GM08714 (cell line): ENCODE data around the gene PSMB2.

ENCODE experiments used
- H3K4me3 ChIP-seq: fragments of 200-500 bp; sonication (Bioruptor generic); 2 replicates; pipeline ENCODE4 v1.5.1; 2014; ENCODE audit warnings: mild to moderate bottlenecking, low read length, inconsistent platforms
- ZNF274 ChIP-seq: IDR thresholded peaks from 2 replicates; pipeline ENCODE4 v1.6.1; 2012; ENCODE audit warnings: mild to moderate bottlenecking, low read depth, low read length

Gene PSMB2

DNA sequence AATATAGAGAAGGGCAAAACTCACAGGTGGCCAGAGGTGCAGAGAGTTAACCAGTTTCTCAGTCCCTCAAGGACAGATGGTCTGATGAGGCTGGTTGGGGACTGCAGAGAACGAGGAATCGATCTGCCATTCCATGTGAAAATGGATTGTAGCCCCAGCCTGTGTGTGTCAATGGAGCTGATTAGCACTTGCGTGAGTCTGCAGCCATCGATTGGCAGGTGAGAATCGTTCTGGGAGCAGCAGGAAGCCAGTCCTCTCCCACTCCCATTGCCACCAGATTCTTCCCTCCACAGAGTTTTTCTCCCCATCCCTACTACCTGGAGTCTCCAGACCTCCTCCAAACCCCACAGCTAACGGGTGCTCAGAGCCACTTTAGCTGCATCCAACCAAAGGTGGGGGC, 18.3 kb upstream of the PSMB2 start:
- no peak overlapping the region for H3K4me3 ChIP-seq
- no peak for TF ChIP-seq ZNF274

DNA sequence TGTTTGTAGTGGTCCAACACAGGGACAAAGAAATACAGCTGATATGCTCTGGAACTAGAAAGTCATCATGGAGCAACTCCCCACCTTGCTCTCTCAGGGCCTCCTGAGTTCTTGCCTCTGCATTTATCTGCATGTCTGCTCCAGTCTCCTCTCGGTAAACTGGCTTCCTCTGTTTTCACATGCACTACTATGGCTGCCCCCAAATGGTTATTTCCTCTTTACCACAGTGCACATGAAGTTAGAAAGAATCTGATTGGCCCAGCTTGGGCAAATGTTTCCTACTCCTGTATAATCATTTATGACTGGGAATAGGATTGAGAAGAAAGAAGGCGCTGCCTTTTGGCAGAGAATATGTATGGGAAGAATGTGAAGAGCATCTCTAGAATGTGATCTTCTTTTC, 16.5 kb upstream of the PSMB2 start:
- no peak for TF ChIP-seq ZNF274
- H3K4me3 ChIP-seq, result no peak overlapping the region

DNA sequence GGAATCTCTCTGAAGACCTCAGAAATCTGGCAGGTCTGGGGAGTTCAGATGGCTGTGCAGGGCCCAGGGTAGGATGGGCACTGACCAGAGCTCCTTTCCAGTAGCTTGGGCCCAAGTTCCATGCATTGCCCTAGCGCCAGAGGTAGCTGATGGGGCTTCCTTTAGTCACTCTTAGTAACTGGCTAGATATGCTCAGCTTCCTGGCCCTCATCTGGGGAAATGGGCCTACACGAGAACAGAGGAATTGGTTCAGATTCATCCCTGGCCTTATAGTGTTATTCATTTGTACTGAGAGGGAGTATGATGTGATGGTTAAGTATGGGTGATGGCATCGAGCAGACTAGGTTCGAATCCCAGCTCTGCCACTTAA, 15.5 kb upstream of the PSMB2 start:
- no peak for TF ChIP-seq ZNF274
- H3K4me3 ChIP-seq, result no peak overlapping the region

DNA sequence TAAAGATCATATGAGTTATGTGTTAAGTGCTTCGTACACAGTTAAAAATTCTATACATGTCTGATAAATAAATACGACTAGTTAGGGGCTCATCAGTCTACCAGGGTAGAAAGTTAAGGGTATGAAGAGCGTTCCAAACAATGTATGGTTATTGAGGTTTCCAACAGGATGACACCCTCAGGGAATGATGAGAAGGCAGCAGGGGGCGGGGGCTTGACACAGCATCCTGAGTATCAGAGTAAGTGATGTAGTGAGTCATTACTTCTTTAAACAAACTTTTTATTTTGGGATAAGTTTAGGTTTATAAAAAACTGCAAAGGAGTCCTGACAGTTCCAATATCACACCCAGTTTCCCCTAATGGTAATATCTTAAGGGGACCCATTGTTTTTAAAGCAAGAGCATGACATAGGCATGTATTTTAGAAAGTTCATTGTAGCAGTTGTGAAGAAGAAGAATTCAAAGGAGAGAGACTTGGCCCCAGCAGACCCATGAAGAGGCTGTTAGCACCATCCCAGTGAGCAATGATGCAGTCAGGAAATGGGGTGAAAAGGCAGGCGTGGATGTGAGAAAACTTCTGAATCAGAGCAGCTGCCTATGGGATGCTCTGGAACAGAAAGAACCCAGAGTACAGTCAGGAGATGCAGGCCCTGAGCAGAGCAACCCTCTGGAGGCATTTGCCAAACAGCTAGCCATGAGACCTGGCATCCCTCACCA, 15.0 kb upstream of the PSMB2 start:
- TF ChIP-seq ZNF274, result no peak
- H3K4me3 ChIP-seq, result no peak overlapping the region

DNA sequence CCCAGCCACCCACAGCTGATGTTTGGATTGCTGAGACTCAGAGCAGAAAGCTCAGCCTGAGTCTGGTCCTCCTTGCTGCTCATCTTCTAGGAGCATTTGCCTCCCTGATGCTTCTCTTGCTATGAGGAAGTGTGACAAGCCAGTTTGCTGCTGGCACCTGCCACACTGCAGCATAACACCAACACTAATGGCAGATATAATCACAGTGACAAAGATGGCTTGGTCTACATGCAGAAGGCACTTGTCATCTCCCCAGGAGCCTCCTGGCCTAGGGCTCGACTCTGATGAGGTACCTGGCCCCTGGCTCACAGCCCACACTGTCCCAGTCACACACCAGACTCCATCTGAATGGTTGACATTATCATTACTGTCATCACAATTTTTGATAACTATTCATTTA, 13.9 kb upstream of the PSMB2 start:
- TF ChIP-seq ZNF274, result no peak

DNA sequence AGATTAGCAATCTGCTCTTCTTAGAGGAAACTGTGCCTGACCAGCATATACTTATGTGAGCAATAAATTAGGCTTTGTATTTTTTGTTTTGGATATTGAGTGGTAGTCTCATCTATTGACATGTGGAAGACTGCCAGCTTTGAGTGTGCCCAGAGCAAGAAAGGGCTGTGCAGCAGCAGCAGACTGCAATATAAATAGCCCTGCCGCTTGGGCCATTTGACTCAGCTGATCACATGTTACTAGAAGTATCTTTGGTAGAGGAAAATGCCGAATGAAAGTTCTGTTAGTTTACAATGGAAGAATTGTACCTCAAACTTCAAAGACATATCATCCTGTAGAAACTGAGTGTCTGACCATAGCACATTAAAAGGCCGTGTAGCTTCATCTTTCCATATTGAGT, 9.1 kb upstream of the PSMB2 start:
- no peak for TF ChIP-seq ZNF274
- no peak overlapping the region for H3K4me3 ChIP-seq

More for the DNA sequence above, 13.9 kb upstream of the PSMB2 start:
- no peak overlapping the region for H3K4me3 ChIP-seq

DNA sequence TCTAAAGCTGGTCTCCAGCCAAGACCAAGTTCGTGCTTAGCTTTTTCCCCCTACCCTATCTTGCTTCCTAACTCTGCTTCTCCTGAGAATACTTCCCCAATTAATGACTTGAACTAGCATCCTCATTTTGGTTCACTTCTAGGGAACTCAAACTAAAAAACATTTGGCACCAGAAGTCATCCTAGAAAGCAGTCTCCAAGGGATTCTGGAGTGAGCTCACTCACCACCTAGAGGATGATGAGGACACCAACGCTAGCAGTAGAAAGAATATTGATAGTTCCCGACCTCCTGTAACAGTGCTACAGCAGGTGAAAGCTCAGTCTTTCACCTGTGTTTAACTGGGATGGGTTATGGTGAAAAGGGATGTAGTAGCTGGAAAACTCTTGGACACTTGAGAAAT, 4.7 kb upstream of the PSMB2 start:
- H3K4me3 ChIP-seq, result no peak overlapping the region
- TF ChIP-seq ZNF274, result no peak

DNA sequence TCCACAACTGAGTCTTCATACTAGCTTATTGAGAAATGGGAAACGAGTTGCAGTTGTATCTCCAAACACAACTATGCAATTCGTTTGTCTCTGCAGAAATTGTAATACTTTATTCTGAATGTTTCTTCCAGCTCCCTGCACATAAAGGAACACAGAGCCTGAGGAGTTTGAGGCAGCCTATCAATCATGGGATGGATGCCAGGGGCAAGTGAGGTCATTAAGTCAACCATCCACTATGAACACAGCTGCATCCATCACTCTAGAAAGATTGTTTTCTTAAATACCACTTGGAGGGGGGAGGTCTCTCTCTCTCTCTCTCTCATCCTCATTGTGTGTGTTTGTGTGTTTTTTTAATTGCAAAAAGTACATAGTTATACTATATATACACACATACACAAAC, 2.9 kb upstream of the PSMB2 start:
- no peak overlapping the region for H3K4me3 ChIP-seq
- no peak for TF ChIP-seq ZNF274

DNA sequence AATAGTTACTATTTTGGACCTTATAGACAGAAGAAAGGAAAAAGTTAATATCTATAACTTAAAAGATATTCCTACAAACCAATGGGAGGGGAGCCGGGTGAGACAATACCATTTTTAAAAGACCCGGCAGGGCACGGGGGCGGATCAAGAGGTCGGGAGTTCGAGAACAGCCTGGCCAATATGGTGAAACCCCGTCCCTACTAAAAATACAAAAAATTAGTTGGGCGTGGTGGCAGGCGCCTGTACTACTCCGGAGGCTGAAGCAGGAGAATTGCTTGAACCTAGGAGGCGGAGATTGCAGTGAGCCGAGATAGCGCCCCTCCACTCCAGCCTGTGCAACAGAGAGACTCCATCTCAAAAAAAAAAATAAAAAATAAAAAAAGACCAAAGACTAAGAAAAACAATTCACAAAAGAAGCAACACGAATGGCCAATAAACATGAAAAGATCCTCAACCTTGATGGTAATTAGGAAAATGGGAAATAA, 1.2 kb upstream of the PSMB2 start:
- peak overlapping the region; percentile 86 for H3K4me3 ChIP-seq
- no peak for TF ChIP-seq ZNF274

DNA sequence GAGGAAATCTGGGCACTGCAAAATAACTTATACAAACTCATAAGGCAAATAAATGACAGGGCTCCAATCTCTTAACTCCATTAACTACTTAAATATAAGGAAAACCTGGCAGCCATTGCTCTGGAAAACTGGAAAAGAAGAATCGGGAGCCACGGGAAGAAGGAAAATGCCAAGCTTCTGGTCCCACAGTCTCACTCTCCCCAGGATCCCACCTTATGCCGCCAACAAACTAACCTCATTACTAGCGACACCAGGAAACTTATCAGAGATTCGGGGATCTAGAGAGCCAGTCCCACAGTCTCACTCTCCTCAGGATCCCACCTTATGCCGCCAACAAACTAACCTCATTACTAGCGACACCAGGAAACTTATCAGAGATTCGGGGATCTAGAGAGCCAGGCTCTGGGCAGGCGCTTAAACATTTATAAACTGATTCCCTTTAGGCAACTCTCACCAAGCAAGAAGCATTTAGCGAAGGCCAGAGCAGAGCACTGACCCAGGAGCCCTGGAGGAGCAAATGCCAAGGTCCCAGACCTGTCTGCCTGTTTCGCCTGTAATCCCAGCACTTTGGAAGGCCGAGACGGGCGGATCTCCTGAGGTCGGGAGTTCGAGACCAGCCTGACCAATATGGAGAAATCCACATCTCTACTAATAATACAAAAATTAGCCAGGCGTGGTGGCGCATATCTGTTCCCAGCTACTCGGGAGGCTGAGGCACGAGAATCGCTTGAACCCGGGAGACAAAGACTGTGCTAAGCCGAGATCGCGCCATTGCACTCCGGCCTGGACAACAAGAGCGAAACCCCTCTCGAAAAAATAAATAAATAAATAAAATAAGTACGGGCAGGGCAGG, 720 bp downstream of the PSMB2 start:
- TF ChIP-seq ZNF274, result no peak
- peak overlapping the region; percentile 86 for H3K4me3 ChIP-seq

DNA sequence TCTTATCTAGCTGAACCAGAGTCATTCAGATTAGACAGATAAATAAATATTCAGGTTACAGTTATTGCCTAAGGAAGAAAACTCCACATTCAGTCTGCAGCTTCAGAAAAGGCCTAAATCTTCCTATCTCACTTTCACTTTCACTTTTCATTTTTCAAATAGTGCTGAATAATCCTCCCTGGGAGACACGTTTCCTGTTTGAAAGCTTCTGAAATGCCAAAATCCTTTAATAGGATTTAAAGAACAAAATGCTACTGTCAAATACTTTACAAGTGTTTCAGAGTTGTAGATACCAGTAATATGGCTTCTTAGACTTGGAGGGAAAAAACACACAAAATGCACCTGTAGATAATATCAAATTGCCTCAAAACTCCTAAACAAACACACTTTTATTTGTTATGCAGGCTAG, 3.9 kb downstream of the PSMB2 start:
- H3K4me3 ChIP-seq, result peak overlapping the region; percentile 53; the same call in 1 of the 2 replicates
- no peak for TF ChIP-seq ZNF274

DNA sequence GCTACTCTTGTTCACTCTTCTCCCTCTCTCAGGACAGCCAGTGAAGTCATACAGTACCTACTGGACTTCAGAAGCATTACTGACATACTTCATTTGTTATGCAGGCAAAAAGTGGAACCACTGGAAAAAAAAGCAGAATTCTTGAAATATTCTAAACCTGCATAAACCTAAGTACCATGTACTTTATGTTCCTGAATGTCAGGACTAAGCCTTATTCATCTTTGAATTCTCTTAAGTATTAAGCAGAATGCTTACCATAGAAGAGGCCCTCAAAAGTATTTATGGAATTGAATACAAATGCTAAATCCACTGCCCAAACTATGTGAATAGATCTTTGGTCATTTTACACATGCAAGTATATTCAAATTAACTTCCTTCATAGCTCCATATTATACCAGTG, 7.8 kb downstream of the PSMB2 start:
- H3K4me3 ChIP-seq, result no peak overlapping the region
- no peak for TF ChIP-seq ZNF274

DNA sequence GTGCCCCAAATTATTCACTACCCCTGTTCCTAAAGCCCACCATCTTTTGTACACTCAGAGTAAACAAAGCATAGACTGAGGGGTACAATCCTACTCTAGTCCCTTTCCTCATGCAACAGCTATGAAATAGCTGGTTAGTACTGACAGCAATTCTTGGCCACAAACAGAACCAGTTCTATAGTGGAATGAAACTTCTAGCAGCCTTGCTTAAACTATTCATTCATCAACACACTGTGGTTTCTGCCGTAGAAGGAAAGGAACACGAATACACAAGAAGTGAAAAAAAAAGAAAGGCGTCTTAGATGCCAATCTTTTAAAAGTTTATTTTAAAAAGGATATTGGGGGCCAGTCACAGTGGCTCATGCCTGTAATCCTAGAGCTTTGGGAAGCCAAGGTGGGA, 9.9 kb downstream of the PSMB2 start:
- TF ChIP-seq ZNF274, result no peak
- no peak overlapping the region for H3K4me3 ChIP-seq

DNA sequence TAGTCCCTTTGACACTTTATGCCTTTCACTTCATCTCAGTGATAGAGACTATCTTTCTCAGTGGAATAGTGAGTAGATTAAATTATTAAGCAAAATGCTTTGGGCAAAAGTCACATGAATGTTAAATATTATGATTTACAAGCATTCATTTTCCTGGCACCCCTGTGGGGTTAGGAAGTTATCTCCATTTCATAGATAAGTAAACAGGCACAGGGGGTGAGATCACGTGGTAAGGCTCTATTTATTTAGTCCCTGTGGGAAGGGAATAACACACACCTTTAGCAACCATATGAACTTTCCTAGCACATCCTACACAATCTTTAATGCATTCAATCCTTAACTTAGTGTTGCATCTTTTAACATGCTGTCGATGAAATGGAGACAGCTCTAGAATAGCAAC, 12.3 kb downstream of the PSMB2 start:
- H3K4me3 ChIP-seq, result no peak overlapping the region
- TF ChIP-seq ZNF274, result no peak

DNA sequence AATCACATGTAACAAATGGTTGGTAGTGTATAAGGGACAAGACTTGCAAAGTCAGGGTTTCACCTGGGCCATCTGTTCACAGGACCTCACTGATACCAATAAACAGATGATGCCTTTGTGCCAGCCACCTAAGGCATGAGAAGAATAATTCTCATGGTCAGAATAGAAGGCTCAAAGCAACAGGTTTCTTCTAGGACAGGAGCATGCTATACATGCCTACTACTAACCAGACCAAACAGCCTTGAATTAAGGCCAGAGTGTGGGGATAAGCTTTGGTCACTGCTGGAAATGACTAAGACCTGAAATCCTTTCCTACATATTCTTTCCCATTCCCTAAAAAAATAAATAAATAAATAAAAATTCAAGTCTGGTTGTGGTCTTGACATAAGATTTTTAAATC, 17.5 kb downstream of the PSMB2 start:
- H3K4me3 ChIP-seq, result no peak overlapping the region

More for the DNA sequence above, 17.5 kb downstream of the PSMB2 start:
- TF ChIP-seq ZNF274, result no peak
